ENCODE data around the gene PABPN1L.

PABPN1L gene

GRCh38 chr16:88868974-88869672 is 2.7 kb upstream of the PABPN1L start:
- DNase-seq (ENCODE audit: low spot score) = no peak

GRCh38 chr16:88867581-88868246 is 1.3 kb upstream of the PABPN1L start:
- DNase-seq (ENCODE audit: low spot score) = no peak

GRCh38 chr16:88865742-88866141 is 718 bp downstream of the PABPN1L start:
- DNase-seq (ENCODE audit: low spot score) = no peak

- no peak for DNase-seq (ENCODE audit: low spot score)
Measured at GRCh38 chr16:88865310-88865709, 1.1 kb downstream of the PABPN1L start.

GRCh38 chr16:88864521-88864920 is 1.9 kb downstream of the PABPN1L start:
- no peak for DNase-seq (ENCODE audit: low spot score)

GRCh38 chr16:88864099-88864498 is 2.4 kb downstream of the PABPN1L start:
- no peak for DNase-seq (ENCODE audit: low spot score)

GRCh38 chr16:88863426-88863825 is 3.0 kb downstream of the PABPN1L start:
- DNase-seq (ENCODE audit: low spot score) = no peak

GRCh38 chr16:88862968-88863367 is 3.5 kb downstream of the PABPN1L start:
- DNase-seq (ENCODE audit: low spot score) = no peak

GRCh38 chr16:88861359-88861758 is 5.1 kb downstream of the PABPN1L start:
- no peak for DNase-seq (ENCODE audit: low spot score)

GRCh38 chr16:88859381-88860091 is 6.9 kb downstream of the PABPN1L start:
- DNase-seq (ENCODE audit: low spot score) = no peak

- DNase-seq (ENCODE audit: low spot score) = peak; percentile 75
Measured at GRCh38 chr16:88857728-88858339, 8.6 kb downstream of the PABPN1L start.

- peak; percentile 100 for DNase-seq (ENCODE audit: low spot score)
Measured at GRCh38 chr16:88856828-88857727, 9.4 kb downstream of the PABPN1L start, which contains the start of the genes GALNS and TRAPPC2L. Gene GALNS (minus strand): TSS chr16:88856947. CDS start chr16:88856877, 70 bp downstream. Gene TRAPPC2L (plus strand): TSS chr16:88857127. CDS start chr16:88857151, 24 bp downstream.

- peak; percentile 75 for DNase-seq (ENCODE audit: low spot score)
Measured at GRCh38 chr16:88856122-88856827, 10.2 kb downstream of the PABPN1L start.

GRCh38 chr16:88855736-88856121 is 10.7 kb downstream of the PABPN1L start:
- no peak for DNase-seq (ENCODE audit: low spot score)

GRCh38 chr16:88855176-88855575 is 11.3 kb downstream of the PABPN1L start:
- no peak for DNase-seq (ENCODE audit: low spot score)

GRCh38 chr16:88854306-88855111 is 12.0 kb downstream of the PABPN1L start:
- DNase-seq (ENCODE audit: low spot score) = no peak

- no peak for DNase-seq (ENCODE audit: low spot score)
Measured at GRCh38 chr16:88853325-88853941, 13.0 kb downstream of the PABPN1L start.

- no peak for DNase-seq (ENCODE audit: low spot score)
Measured at GRCh38 chr16:88851616-88852015, 14.8 kb downstream of the PABPN1L start.

- no peak for DNase-seq (ENCODE audit: low spot score)
Measured at GRCh38 chr16:88850531-88851199, 15.8 kb downstream of the PABPN1L start.
